GM12891 (cell line): ENCODE results near the gene GADD45G.
A peak's percentile ranks its signal among the peaks of the same experiment; 100 is the strongest.

Experiments used
- DNase-seq: peaks from one replicate; pipeline ENCODE4 v3.0.0; 2011; ENCODE audit warnings: low spot score; ENCODE audit not compliant: insufficient read length
- FAIRE-seq: peaks from 2 replicates; lab custom pipeline; 2011; peaks lifted over from hg19 to GRCh38; lab: Jason Lieb, UNC
- PAX5 ChIP-seq: IDR thresholded peaks from 2 replicates; pipeline ENCODE4 v1.6.1; 2011; ENCODE audit warnings: low read length, moderate library complexity, mild to moderate bottlenecking; ENCODE audit not compliant: insufficient read depth, severe bottlenecking
- POLR2A ChIP-seq: IDR thresholded peaks from 2 replicates; pipeline ENCODE4 v1.6.1; 2011; ENCODE audit warnings: low read depth, low read length, control low read depth
- POLR2AphosphoS5 ChIP-seq: IDR thresholded peaks from 2 replicates; pipeline ENCODE4 v1.6.1; 2011; ENCODE audit warnings: low read depth, low read length, control low read depth
- POU2F2 ChIP-seq: IDR thresholded peaks from 2 replicates; pipeline ENCODE4 v1.6.1; 2011; ENCODE audit warnings: low read depth, mild to moderate bottlenecking, control low read depth, low read length, moderate library complexity
- SPI1 ChIP-seq: IDR thresholded peaks from 2 replicates; pipeline ENCODE4 v1.6.1; 2011; ENCODE audit warnings: low read depth, low read length, control low read depth
- TAF1 ChIP-seq: IDR thresholded peaks from 2 replicates; pipeline ENCODE4 v1.6.1; 2011; ENCODE audit warnings: low read depth, low read length, control low read depth

GADD45G gene

GRCh38 chr9:89591274-89592212, 13.3 kb upstream of the GADD45G start:
- DNase-seq: no peak
- TF ChIP-seq TAF1: no peak
- no peak for TF ChIP-seq POLR2A
- no peak for TF ChIP-seq PAX5
- no peak for TF ChIP-seq POLR2AphosphoS5
- TF ChIP-seq POU2F2: no peak
- no peak for TF ChIP-seq SPI1
- no peak for FAIRE-seq

GRCh38 chr9:89592213-89592815, 12.5 kb upstream of the GADD45G start:
- TF ChIP-seq TAF1 (no peak), POLR2A (no peak)
- FAIRE-seq: no peak
- no peak for DNase-seq

- DNase-seq (no peak), FAIRE-seq (no peak)
- TF ChIP-seq POU2F2: no peak
- TF ChIP-seq POLR2A: no peak
- no peak for TF ChIP-seq PAX5
- TF ChIP-seq TAF1: no peak
- no peak for TF ChIP-seq POLR2AphosphoS5
- TF ChIP-seq SPI1: no peak
Observed at GRCh38 chr9:89592963-89593726, 11.7 kb upstream of the GADD45G start.

GRCh38 chr9:89593727-89594427, 10.9 kb upstream of the GADD45G start:
- FAIRE-seq (peak; percentile 92), DNase-seq (peak; percentile 53)
- TF ChIP-seq POLR2A (no peak), PAX5 (no peak), POU2F2 (no peak), POLR2AphosphoS5 (no peak), SPI1 (no peak), TAF1 (no peak)

- DNase-seq: no peak
- FAIRE-seq: no peak
- no peak for TF ChIP-seq PAX5
- TF ChIP-seq POLR2AphosphoS5: no peak
- TF ChIP-seq TAF1: no peak
- no peak for TF ChIP-seq POLR2A
- TF ChIP-seq SPI1: no peak
- no peak for TF ChIP-seq POU2F2
Observed at GRCh38 chr9:89594811-89595550, 9.8 kb upstream of the GADD45G start.

GRCh38 chr9:89595646-89596045, 9.2 kb upstream of the GADD45G start:
- DNase-seq (no peak), FAIRE-seq (no peak)
- TF ChIP-seq POLR2A (no peak), POLR2AphosphoS5 (no peak), SPI1 (no peak), PAX5 (no peak), POU2F2 (no peak), TAF1 (no peak)

- TF ChIP-seq PAX5: no peak
- TF ChIP-seq POLR2A: no peak
- no peak for TF ChIP-seq POU2F2
- TF ChIP-seq TAF1: no peak
- TF ChIP-seq SPI1: no peak
- no peak for TF ChIP-seq POLR2AphosphoS5
- FAIRE-seq (no peak), DNase-seq (no peak)
Observed at GRCh38 chr9:89596937-89597555, 7.8 kb upstream of the GADD45G start.
